Measurements from ENCODE around the gene ITGA1.

- TF ChIP-seq CTCF (IDR thresholded peaks at IDR 0.05 in 4 of 5, conservative IDR thresholded peaks at IDR 0.05 in 1 of 5) (no peak), POLR2A (IDR thresholded peaks at IDR 0.05) (no peak)
These were observed 34.2 kb downstream of the ITGA1 start for GRCh38 chr5:52821901-52822300.
